GM19438 (cell line): ENCODE data around the gene ATP7A.
A peak's percentile ranks its signal among the peaks of the same experiment; 100 is the strongest.
"Not testable (repeated sequence)": the region's sequence is repeated elsewhere in the genome, so short reads cannot be mapped to it uniquely, and the experiment has no call there.

ENCODE experiments used
- ATAC-seq: cut with Tn5 transposase; IDR thresholded peaks from one replicate; pipeline ENCODE4 v1.9.1; 2021; ENCODE audit warnings: low read depth; ENCODE audit not compliant: unreplicated experiment

Gene ATP7A

DNA sequence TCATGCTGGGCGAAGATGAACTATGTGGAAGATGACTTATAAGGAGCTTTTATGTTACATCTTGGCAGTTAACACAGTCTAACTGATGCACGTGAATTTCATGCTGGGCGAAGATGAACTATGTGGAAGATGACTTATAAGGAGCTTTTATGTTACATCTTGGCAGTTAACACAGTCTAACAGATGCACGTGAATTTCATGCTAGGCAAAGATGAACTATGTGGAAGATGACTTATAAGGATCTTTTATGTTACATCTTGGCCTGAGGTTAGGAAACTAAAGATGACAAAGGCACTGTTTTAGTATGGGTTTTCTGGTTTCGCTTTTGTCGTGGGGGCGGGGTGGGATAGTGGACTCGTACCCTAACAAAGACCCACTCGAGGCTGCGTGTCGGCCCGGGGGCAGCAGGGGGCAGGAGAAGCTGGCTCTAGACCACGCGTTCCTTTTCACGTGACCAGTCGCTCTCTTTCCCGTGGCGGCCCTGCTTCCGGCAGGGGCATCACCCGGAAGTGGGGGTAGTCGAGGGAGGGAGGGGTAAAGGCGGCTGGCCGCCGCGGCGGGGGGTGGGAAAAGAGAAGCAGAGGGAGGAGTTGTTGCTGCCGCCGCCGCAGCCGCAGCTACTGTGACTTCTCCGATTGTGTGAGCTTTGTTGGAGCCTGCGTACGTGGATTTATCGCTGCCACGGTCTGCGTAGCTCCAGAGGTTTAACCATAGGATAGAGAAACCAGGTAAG lies at the start of gene ATP7A:
TSS of gene ATP7A (plus strand) at position 586 of the 733 bp plus-strand sequence. CDS start 60,949 bp downstream, outside the sequence.
- peak; percentile 95 for ATAC-seq

DNA sequence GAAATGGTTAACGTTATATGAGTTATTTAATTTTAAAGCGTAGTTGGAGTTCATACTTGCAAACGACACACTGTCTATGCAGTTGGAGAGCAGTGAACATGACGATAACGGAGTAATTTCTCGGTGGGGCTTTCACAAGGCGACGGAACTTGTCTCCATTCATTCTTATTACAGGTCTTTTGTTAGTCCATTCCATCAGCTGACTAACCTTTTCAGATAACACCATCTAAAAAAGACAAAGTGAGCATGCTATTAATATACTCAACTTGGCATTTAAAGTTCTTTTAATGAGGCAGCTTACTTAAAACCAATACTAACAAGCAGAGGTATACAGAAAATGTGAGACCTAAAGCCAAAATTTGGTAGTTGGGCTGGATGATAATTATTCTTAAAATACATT lies 35.1 kb upstream of the ATP7A start:
- no peak for ATAC-seq

DNA sequence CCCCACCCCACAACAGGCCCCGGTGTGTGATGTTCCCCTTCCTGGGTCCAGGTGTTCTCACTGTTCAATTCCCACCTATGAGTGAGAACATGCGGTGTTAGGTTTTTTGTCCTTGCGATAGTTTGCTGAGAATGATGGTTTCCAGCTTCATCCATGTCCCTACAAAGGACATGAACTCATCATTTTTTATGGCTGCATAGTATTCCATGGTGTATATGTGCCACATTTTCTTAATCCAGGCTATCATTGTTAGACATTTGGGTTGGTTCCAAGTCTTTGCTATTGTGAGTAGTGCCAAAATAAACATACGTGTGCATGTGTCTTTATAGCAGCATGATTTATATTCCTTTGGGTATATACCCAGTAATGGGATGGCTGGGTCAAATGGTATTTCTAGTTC lies 29.1 kb upstream of the ATP7A start:
- not testable (repeated sequence) for ATAC-seq

DNA sequence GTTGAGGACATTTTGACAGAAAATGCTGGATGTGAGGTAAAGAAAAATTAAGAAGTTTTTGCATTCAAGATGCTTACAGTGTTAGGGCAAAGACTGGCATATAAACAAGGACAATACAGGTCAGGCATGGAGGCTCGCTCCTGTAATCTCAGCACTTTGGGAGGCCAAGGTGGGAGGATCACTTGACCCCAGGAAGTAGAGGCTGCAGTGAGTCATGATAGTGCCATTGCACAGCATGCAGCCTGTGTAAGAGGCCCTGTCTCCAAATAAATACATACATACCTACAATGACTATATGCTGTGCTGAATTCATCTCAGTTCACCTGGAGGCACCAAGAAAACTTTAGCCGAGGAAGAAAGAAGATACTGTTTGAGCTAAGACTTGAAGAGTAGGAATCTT lies 17.6 kb upstream of the ATP7A start:
- no peak for ATAC-seq

DNA sequence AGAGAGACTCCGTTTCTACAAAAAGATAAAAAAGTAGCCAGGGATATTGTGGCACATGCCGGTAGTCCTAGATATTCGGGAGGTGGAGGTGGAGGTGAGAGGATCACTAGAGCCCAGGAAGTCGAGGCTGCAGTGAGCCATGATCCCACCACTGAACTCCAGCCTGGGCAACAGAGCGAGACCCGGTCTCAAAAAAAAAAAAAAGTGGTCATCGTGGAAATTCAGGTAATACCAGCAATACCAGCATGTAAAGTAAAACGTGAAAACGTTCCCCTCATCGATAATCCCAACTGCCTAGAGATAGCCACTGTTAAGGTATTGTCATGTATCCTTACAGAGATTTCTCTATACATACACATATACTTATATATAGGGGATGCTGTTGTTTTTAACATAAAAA lies 16.8 kb upstream of the ATP7A start:
- no peak for ATAC-seq

DNA sequence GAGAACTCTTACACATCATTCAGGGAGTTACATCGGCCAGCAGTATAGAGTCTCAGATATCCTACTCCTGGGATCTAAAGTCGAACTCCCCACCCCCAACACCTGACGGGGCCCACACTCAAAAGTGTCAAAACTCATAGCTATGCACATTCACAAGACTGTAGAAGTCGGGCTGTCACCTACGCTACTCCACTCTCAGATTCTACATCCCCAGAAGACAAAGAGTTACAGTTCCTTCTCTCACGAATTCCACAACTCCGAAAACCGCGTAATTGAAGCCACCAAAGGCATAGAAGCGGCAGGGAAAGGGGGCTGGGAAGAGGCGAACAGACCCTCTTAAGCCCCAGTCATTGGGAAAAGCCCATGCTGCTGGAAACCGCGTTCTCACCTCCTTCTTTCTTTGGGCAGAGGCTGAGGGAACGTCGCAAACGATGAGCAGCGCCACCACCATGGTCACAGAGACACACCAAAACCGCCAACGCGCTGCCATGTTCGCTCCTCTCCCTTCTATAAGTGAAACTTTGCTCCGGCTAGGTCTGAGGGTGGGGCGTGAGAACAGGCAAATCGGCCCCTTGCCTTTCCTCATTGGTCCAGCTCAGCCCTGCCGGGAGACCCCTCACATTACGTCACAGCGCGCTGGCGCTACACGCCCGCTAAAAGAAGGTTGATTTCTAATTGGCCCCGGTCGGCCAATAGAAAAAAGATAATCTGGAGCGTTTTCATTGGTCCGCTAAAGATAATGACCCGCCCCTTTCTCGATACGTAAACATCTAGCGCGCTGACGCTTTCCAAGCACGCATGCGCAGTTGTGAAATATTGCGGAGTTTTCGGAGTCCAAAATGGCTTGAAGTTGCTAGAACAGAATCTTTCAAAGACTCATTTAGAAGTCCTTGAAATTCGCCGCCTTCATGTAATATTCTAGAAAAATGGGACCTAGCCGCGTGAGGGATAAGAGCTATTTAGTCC lies 15.3 kb upstream of the ATP7A start, which contains the start of gene MAGT1:
TSS of gene MAGT1 (minus strand) at position 515 of the 966 bp plus-strand sequence. CDS start at position 490, 25 bp downstream.
- peak; percentile 87 for ATAC-seq

DNA sequence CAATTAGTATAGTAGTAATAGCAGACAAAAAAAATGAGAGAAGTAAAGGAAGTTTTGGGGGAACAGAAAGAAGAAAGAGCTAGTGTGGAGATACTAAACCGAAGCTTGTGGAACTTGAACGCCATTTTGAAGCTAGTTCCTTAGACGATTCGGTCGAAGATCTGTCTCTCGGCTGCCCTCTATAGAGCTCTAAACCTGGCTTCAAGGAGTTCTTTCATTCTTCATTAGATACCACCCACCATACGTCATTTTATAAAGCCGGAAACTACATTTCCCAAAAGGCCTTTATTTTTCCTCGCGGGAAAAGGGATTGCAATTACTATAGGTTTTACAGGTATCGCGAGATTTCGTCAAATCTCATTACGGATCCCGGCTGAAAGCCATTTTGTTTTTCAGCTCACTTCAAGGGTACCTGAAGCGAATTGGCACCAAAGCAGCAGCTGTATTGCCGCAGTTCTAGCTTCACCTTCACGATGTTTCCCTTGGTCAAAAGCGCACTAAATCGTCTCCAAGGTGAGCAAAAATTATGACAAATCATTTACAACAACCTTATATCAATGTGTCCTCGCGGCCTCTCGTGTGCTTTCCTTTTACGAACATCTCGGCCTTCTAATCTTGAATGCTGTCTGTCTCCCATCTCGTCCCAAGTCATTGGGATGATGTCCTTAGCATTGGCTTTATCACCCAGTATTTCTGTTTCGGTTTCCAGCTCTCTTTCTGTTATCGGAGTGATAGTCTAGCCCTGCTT lies 11.2 kb upstream of the ATP7A start, which contains the start of gene COX7B:
TSS of gene COX7B (plus strand) at position 388 of the 748 bp plus-strand sequence. CDS start at position 474, 86 bp downstream.
- ATAC-seq: peak; percentile 56

DNA sequence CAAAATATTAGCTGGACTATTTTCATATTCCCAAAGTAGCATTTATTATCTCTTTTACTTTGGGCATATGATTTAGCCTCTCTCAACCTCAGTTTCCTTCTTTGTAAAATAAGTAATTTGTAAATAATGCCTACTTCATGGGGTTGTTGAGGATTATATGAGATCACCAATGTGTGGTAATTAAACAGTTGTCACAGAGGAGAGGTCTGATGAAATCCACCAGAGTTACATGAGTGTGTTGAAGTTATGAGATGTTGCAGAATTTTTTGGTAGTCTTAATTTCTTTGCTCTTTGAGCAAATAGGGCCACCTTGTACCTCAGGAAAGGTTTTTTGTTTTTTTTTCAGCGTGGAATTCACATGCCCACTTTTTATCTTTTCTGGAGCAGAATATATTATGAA lies 9.8 kb upstream of the ATP7A start:
- ATAC-seq: no peak

DNA sequence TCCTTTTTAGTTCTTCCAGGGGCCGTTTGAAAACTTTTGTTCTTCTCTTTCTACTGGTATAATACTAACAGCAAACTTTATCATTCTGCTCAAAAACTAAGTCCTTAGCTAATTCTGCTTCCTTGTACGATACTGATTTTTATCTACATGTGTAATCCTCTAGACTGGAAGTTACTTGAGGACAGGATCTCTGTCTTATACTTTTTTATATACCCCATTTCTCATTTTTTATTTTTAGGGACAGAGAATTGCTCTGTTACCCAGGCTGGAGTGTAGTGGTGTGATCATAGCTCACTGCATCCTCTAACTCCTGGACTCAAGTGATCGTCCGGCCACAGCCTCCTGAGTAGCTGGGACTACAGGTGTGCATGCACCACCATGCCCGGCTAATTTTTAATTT lies 9.0 kb upstream of the ATP7A start:
- ATAC-seq: no peak

DNA sequence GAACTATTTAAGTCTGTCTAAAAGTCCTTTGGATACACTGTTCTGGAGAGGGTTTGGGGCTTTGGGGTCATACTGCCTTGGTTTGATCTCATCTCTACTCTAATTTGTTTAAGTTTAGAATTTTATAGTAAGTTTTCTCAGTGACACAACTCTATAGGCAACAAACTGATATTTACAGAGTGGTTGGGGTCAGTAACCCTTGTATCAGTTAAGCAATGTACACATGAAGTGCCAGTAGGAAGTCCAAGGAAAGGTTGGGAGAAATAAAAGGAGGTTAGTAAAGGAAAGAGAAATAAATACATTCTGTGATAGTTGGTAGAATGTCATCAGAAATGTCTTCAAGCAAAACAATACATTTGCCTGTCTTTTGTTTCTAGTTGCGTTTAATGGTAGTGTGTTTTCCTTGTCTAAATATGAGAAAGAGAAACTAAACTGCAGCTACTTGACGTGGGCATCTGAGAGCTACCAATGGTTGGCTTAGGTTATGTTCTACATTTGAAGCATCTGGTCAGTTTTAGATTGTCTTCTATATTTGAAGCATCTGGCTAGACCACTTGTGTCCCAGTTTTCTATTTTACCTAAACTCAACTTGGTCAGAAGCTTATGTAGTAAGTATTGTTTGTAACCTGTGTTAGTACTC lies 6.9 kb downstream of the ATP7A start:
- ATAC-seq: no peak

DNA sequence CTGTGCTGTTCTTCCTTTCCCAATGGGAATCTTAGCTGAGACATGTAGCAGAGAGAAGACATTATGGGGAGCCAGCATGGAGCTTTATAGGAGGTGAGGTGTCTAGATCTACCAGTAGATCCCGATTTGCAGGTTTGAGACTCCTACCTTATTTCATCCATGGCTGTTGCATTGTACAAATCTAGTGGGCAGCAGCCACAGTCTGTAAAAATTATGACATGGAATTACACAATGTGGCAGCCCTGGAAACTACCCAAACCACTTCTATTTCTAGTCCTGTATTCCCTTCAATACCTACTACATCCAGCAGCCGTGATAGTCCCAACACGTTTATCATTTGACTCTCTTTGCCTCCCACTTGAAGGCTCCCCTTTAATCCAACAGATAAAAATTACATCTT lies 8.1 kb downstream of the ATP7A start:
- ATAC-seq: no peak

DNA sequence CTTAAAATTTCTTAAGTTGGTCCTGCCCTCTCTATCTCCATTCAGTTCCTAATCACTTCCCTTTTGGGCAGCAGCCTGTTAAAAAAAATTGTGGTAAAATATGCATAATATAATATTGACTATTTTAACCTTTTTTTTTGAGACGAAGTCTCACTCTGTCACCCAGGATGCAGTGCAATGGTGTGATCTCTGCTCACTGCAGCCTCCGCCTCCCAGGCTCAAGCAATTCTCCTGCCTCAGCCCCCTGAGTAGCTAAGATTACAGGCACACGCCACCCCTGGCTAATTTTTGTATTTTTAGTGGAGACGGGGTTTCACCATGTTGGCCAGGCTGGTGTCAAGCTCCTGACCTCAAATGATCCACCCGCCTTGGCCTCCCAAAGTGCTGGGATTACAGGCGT lies 8.9 kb downstream of the ATP7A start:
- ATAC-seq: not testable (repeated sequence)

DNA sequence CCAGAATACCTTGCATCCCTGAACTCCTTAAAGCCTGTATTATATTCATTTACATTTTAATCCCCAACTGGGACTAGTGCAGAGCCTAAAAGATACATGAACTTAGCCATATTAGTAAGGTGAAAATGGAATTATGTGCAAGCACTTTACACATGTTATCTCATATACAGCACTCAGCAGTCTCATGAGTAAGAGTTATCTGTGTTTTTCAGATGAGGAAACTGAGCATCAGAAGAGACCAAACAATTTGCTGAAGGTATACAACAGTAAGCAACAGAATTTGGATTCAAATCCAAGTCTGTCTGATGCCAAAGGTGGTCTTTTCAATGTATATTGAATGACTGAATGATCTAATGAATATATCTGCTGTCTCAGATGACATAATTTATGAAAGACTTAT lies 12.3 kb downstream of the ATP7A start:
- ATAC-seq: no peak

DNA sequence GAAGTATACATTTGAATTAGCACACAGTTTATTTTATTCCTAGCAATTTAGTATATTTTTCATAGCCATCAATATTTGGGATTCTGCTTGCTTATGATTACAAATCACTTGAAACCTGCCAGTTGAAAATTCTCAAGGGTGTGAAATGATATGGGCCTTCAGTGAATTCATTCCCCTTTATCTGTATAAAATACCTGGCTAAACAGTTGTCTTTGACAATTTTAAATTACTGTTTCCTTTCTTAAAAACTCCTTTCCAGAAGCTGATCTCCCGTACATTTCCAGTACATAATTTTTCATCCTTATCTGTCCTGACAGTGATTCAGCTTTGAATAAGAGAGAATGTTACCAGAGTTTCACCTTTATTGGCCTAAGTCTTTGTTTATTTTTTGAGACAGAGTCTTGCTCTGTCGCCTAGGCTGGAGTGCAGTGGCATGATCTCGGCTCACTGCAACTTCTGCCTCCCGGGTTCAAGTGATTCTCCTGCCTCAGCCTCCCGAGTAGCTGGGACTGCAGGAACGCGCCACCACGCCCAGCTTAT lies 13.9 kb downstream of the ATP7A start:
- ATAC-seq: no peak

DNA sequence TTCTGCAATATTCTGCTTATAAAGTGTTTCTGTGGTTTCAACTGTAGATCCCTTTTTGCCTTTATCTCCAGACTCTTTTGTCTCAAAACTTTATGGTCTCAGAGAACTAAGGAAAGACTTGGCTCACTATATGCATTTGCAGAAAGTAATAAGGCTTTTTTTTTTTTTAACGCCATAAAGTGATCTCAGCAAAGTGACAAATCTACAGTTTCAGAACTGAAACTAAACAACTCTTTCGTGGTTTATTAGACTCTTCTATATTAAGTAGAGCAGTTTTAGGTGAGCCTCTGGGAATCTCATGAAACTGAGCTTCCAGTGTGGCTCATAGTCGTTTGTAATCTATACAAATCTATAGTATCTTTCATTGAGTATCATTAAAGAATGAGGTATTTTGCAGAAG lies 15.3 kb downstream of the ATP7A start:
- ATAC-seq: no peak

DNA sequence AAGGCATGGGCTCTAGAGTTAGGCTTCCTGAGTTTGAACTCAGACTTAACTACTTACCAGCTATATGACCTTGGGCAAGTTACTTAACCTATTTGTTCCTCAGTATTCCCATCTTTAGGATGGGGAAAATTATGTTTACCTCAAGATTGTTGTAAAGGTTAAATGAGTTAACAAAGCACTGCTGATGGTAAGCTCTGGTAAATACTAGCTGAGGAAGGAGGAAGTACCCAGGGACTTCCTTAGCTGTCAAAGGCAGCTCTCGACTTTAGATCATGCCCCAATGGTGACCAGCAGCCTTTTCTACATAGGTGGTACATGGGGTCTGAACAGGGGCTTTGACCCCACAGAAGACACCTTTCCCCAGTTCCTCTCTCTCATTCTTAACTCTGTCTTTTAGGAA lies 20.1 kb downstream of the ATP7A start:
- ATAC-seq: no peak

DNA sequence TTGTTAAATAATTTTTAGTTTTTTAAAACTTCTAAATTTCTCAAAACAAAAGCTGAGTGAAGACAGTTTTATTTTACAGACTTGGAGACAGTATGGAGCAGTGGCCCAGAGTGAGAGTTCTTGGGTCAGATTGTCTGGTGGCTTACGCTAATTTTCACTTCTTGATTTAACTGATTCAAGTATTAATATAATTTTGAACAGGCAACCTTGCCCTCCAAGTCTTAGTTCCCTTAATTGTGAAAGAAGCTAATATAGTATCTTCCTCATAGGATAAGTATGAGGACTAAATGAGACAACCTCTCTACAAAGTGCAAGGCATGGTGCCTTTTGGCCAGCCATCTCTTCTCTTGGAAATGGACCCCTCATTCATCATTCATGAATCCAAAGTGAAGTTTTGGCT lies 25.4 kb downstream of the ATP7A start:
- ATAC-seq: no peak

DNA sequence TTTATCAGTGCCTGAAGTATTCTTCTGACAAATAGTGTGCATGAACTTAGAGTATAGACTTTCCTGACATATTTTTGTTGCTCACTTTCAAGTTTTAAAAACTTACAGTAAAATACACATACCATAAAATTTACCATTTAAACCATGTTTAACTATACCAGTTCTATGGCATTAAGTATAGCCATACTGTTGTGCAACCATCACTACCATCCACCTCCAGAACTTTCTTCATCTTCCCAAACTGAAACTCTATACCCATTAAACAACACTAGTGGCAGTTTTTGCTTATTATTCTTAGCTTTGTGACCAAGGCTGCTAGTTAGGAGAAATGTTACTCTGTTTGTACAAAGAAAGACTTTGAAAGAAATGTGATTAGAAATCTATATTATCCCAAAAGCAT lies 25.8 kb downstream of the ATP7A start:
- no peak for ATAC-seq

DNA sequence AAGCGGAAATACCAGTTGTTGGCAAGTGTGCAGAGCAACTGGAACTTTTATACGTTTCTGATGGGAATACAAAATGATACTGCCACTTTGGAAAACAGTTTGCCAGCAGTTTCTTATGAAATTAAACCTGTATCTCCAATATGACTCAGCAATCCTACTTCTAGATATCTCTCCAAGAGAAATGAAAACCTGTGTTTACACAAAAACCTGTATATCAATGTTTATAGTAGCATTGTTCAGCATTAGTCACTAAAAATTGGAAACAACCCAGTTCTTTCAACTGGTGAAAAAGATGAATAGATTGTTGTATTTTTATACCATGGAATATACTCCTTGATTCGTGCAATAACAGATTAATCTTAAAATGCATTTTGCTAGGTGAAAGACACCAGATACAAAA lies 26.8 kb downstream of the ATP7A start:
- no peak for ATAC-seq

DNA sequence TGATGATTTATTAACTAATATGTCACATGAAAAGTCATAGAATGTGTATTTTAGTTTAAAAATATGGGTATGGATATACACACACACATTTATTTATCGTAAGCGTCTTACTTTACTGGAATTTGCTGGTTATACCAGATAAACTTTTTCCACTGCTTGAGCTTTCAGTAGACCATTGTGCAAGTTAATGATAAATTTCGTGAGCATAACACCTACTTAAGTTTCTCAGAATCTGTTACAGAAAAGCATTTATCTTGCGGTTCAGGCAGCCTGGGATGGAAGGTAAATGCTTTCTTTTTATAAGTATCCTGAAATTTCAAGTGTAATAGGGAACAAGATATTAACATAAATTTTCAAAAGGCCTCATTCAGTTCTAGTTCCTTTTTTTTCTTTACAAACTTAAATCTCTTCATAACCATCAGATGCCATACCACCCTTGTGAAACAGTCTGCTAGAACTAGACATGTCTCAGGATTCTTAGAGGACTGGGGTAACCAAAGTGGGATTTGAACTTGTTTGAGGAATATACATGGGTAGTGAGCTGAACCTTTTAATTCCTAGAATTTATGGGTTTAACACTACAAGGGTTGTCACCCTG lies 27.7 kb downstream of the ATP7A start:
- no peak for ATAC-seq
